Kidney (tissue), 14 donors: ENCODE data around the gene CCDC184. TPM values are rescaled to one million over a fixed set of nuclear protein-coding genes. Genes with fewer than 3 reads are reported as not detected.
"Not testable (repeated sequence)": the region's sequence is repeated elsewhere in the genome, so short reads cannot be mapped to it uniquely, and the experiment has no call there.

Source experiments
- DNase-seq, 5 donors: peaks; one replicate each; pipeline ENCODE4 v3.0.0-alpha.2; 2013 to 2020
- FAIRE-seq: peaks from 2 replicates; lab custom pipeline; 2012; peaks lifted over from hg19 to GRCh38; lab: Jason Lieb, UNC
- H3K27ac ChIP-seq, 2 donors: one replicate each; pipeline ENCODE4 v1.7.0; 2013; ENCODE audit warnings: low read depth in 2 of 2, low read length in 2 of 2, inconsistent platforms in 1 of 2
- H3K27me3 ChIP-seq: one replicate; pipeline ENCODE4 v1.7.1; 2013; ENCODE audit warnings: low read length, inconsistent platforms; ENCODE audit not compliant: control insufficient read depth, insufficient read depth
- H3K36me3 ChIP-seq, 3 donors: one replicate each; pipeline versions ENCODE4 v1.7.0 to v1.7.1; 2013; ENCODE audit warnings: low read length in 3 of 3, control low read depth in 1 of 3, inconsistent platforms in 1 of 3; ENCODE audit not compliant: insufficient read depth in 3 of 3, control insufficient read depth in 2 of 3
- H3K4me1 ChIP-seq, 3 donors: one replicate each; pipeline versions ENCODE4 v1.7.0 to v1.7.1; 2013; ENCODE audit warnings: low read length in 3 of 3, inconsistent platforms in 1 of 3, low read depth in 1 of 3; ENCODE audit not compliant: control insufficient read depth in 2 of 3, insufficient read depth in 2 of 3
- H3K4me3 ChIP-seq, 3 donors: one replicate each; pipeline versions ENCODE4 v1.7.0 to v1.8.1; 2013; ENCODE audit warnings: low read length in 3 of 3, control low read depth in 1 of 3, inconsistent platforms in 1 of 3
- H3K9ac ChIP-seq, 3 donors: one replicate each; pipeline versions ENCODE4 v1.7.0 to v1.7.1; 2013; ENCODE audit warnings: low read length in 3 of 3, control low read depth in 1 of 3, inconsistent platforms in 1 of 3
- H3K9me3 ChIP-seq, 3 donors: one replicate each; pipeline versions ENCODE4 v1.7.0 to v1.7.1; 2013; ENCODE audit warnings: low read length in 3 of 3, control low read depth in 1 of 3, inconsistent platforms in 1 of 3; ENCODE audit not compliant: control insufficient read depth in 2 of 3, insufficient read depth in 1 of 3
- intact Hi-C: fragments of 100-400 bp; cut with DNase I; formaldehyde crosslinking; loops from one replicate; pipeline ENCODE4 v1.11.1; 2022
- polyA plus RNA-seq: library from polyadenylated mRNA; stranded (reverse); fragments of 350-450 nt; fragmentation: Illumina TruSeq; extraction: RNeasy Lipid Tissue Mini Kit (QIAGEN cat#74804); gene quantifications from one replicate; pipeline ENCODE4 v1.2.3, GENCODE V29; 2014; ENCODE audit warnings: low read depth, low replicate concordance; ENCODE audit not compliant: insufficient read depth
- total RNA-seq: library from RNA; stranded (reverse); fragmentation: NEBNext Ultra II Directional; extraction: Animal tissue kit (Norgen Biotek cat#: 25700); gene quantifications from one replicate; pipeline ENCODE4 v1.2.1, GENCODE V29; 2021
- TF ChIP-seq, protein P1 (sequence below): IDR thresholded peaks from 3 replicates; pipeline ENCODE4 v1.5.1; 2012; ENCODE audit warnings: mild to moderate bottlenecking, moderate library complexity, borderline replicate concordance; ENCODE audit not compliant: insufficient read depth; ENCODE audit errors: extremely low read depth
- donor health status: control.
- donor health status: control.
- donor health status: control.
- donor health status: control.
- donor health status: control.
- donor health status: DM: yes; HTN: yes; CAD: no.
- donor health status: Normal renal cell carcinoma (clear cell type).

Gene CCDC184
- total and polyA plus RNA-seq, 2 donors from 2014 or later = 1.7 to 2.0 TPM

- Histone ChIP-seq H3K4me3 (no peak overlapping the region), H3K36me3 (no peaks in the 10 kb centered on the region), H3K9me3 (no peaks in the 10 kb centered on the region), H3K9ac (no peak overlapping the region), H3K27ac (no peak overlapping the region), H3K27me3 (no peaks in the 10 kb centered on the region), H3K4me1 (no peaks in the 10 kb centered on the region)
- intact Hi-C loops = no loop called here
- no peak for FAIRE-seq
- TF ChIP-seq, protein P1, sequence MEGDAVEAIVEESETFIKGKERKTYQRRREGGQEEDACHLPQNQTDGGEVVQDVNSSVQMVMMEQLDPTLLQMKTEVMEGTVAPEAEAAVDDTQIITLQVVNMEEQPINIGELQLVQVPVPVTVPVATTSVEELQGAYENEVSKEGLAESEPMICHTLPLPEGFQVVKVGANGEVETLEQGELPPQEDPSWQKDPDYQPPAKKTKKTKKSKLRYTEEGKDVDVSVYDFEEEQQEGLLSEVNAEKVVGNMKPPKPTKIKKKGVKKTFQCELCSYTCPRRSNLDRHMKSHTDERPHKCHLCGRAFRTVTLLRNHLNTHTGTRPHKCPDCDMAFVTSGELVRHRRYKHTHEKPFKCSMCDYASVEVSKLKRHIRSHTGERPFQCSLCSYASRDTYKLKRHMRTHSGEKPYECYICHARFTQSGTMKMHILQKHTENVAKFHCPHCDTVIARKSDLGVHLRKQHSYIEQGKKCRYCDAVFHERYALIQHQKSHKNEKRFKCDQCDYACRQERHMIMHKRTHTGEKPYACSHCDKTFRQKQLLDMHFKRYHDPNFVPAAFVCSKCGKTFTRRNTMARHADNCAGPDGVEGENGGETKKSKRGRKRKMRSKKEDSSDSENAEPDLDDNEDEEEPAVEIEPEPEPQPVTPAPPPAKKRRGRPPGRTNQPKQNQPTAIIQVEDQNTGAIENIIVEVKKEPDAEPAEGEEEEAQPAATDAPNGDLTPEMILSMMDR = no peak
- DNase-seq = no peak
Measured at GRCh38 chr12:48220701-48221100, 37.3 kb downstream of the CCDC184 start.

DNA sequence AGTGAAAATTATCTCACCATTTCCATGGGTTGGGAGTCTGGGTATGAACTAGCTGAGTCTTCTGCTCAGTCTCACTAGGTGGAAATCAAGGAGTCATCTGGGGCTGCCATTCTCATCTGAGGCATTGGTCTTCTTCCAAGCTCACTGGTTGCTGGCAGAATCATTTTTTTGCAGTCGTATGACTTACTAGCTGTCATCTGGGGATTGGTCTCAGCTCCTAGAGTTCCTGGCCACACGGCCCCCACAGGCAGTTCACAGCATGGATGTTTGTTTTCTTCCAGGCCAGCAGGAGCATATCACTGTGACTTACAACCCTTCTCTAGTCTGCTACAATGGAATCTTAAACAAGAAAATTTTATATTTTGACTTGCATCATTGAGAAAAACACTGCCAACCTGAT lies 38.2 kb downstream of the CCDC184 start:
- no peaks in the 10 kb centered on the region for H3K36me3 ChIP-seq
- TF ChIP-seq, protein P1 = no peak
- no peaks in the 10 kb centered on the region for H3K4me1 ChIP-seq
- no peak for FAIRE-seq
- peak in 2 of 5 donors; percentile 5 to 36 for DNase-seq
- H3K9ac ChIP-seq = no peak overlapping the region
- H3K4me3 ChIP-seq = no peak overlapping the region
- intact Hi-C loops = no loop called here
- H3K9me3 ChIP-seq = no peaks in the 10 kb centered on the region
- no peak overlapping the region for H3K27ac ChIP-seq
- H3K27me3 ChIP-seq = no peaks in the 10 kb centered on the region

DNA sequence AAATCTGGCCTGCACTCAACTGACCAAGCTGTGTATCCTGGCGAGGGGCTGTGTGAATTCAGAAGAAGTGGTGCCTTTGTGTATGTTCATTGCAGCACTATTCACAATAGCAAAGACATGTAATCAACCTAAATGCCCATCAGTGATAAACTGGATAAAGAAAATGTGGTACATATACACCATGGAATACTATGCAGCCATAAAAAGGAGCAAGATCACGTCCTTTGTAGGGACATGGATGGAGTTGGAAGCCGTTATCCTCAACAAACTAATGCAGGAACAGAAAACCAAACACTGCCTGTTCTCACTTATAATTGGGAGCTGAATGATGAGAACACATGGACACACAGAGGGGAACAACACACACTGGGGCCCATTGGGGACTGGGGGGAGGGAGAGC lies 41.1 kb downstream of the CCDC184 start:
- H3K4me3 ChIP-seq, H3K27me3 ChIP-seq, DNase-seq, H3K9ac ChIP-seq, FAIRE-seq, H3K9me3 ChIP-seq, H3K36me3 ChIP-seq, intact Hi-C loops, H3K4me1 ChIP-seq, H3K27ac ChIP-seq: not testable (repeated sequence)

DNA sequence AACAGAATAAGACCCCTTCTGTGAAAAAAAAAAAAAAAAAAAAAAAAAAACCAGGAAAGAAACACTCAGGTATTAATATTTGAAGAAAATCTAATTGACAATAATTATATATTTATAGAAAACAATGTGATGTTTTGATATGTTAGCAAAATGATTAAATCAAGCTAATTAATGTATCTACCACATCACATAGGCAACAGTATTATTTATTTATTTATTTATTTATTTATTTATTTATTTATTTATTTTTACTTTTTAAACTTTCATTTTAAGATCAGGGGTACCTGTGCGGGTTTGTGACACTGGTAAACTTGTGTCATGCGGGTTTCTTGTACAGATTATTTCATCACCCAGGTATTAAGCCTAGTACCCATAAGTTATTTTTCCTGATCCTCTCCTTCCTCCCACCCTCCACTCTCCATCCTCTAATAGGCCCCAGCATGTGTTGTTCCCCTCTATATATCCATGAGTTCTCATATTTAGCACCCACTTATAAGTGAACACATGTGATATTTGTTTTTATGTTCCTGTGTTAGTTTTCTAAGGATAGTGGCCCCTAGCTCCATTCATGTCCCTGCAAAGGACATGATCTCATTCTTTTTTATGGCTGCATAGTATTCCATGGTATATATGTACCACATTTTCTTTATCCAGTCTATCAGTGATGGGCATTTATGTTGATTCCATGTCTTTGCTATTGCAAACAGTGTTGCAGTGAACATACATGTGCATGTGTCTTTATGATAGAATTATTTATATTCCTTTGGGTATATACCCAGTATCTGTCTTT lies 47.9 kb downstream of the CCDC184 start:
- H3K27me3 ChIP-seq, intact Hi-C loops: not testable (repeated sequence)

More for the DNA sequence above, 47.9 kb downstream of the CCDC184 start:
- H3K9me3 ChIP-seq, H3K36me3 ChIP-seq, H3K9ac ChIP-seq, H3K4me1 ChIP-seq, H3K27ac ChIP-seq, H3K4me3 ChIP-seq, FAIRE-seq, DNase-seq: not testable (repeated sequence)

Other genes with a start within 250 kb of the CCDC184 start
- 51.7 TPM for gene TMEM106C, start 220.0 kb upstream of the CCDC184 start, total RNA-seq
- gene TMEM106C, start 220.0 kb upstream of the CCDC184 start, polyA plus RNA-seq = 126 TPM
- not detected for gene COL2A1, start 179.2 kb upstream of the CCDC184 start, total RNA-seq
- gene COL2A1, start 179.2 kb upstream of the CCDC184 start, polyA plus RNA-seq = not detected
- gene SENP1, start 77.6 kb upstream of the CCDC184 start, total RNA-seq = 19.4 TPM
- 3.5 TPM for gene SENP1, start 77.6 kb upstream of the CCDC184 start, polyA plus RNA-seq
- 67.7 TPM for gene PFKM, start 64.3 kb upstream of the CCDC184 start, total RNA-seq
- gene PFKM, start 64.3 kb upstream of the CCDC184 start, polyA plus RNA-seq = 69.6 TPM
- gene ASB8, start 26.1 kb upstream of the CCDC184 start, total RNA-seq = 40.5 TPM
- gene ASB8, start 26.1 kb upstream of the CCDC184 start, polyA plus RNA-seq = 27.3 TPM
- gene OR10AD1, start 19.6 kb downstream of the CCDC184 start, total RNA-seq = not detected
- gene OR10AD1, start 19.6 kb downstream of the CCDC184 start, polyA plus RNA-seq = not detected
- gene ZNF641, start 167.3 kb downstream of the CCDC184 start, total RNA-seq = 23.8 TPM
- gene ZNF641, start 167.3 kb downstream of the CCDC184 start, polyA plus RNA-seq = 7.7 TPM